Epithelial cell of umbilical artery (primary cell): ENCODE data around the gene RAB25. TPM values are rescaled to one million over a fixed set of nuclear protein-coding genes. Genes with fewer than 3 reads are reported as not detected.

Experiments
- total RNA-seq: library from RNA; depleted of rRNA; stranded (reverse); fragments of >200 nt; gene quantifications from 2 replicates; pipeline ENCODE4 v1.2.3, GENCODE V29; 2014

Gene RAB25
- not detected in 2 replicates for total RNA-seq

GRCh38 chr1:156060937-156061636, at the start of gene RAB25:
TSS of gene RAB25 (plus strand) at chr1:156061160. CDS start at chr1:156061401, 241 bp downstream.

GRCh38 chr1:156020293-156021092, 40.5 kb upstream of the RAB25 start, which contains the start of gene SSR2:
TSS of gene SSR2 (minus strand) at chr1:156020951. CDS start at chr1:156020167, 784 bp downstream.

GRCh38 chr1:156053768-156054499, 7.0 kb upstream of the RAB25 start, which contains the start of gene UBQLN4:
TSS of gene UBQLN4 (minus strand) at chr1:156053798. CDS start at chr1:156053701, 97 bp downstream.

GRCh38 chr1:156054500-156055280, 6.3 kb upstream of the RAB25 start, which contains the start of gene LAMTOR2:
TSS of gene LAMTOR2 (plus strand) at chr1:156054782. CDS start at chr1:156054890, 108 bp downstream.

GRCh38 chr1:156082309-156083091, 21.5 kb downstream of the RAB25 start, which contains the start of gene MEX3A:
TSS of gene MEX3A (minus strand) at chr1:156082465. CDS start at chr1:156081998, 467 bp downstream.

GRCh38 chr1:156114101-156114918, 53.4 kb downstream of the RAB25 start, which contains the start of gene LMNA:
TSS of gene LMNA (plus strand) at chr1:156114711. CDS start at chr1:156114919, 208 bp downstream.

Other genes with a start within 250 kb of the RAB25 start
- 20.5 and 30.5 TPM in 2 replicates for gene GON4L, start 203.9 kb upstream of the RAB25 start, total RNA-seq
- gene SYT11, start 201.6 kb upstream of the RAB25 start, total RNA-seq: 29.9 and 41.5 TPM in 2 replicates
- gene RIT1, start 149.8 kb upstream of the RAB25 start, total RNA-seq: 47.4 and 50.6 TPM in 2 replicates
- gene KHDC4, start 126.7 kb upstream of the RAB25 start, total RNA-seq: 25.3 and 33.0 TPM in 2 replicates
- gene RXFP4, start 119.5 kb upstream of the RAB25 start, total RNA-seq: not detected in 2 replicates
- 46.4 and 86.9 TPM in 2 replicates for gene ARHGEF2, start 82.6 kb upstream of the RAB25 start, total RNA-seq
- gene SSR2, start 40.2 kb upstream of the RAB25 start, total RNA-seq: 414 and 943 TPM in 2 replicates
- 13.0 and 15.3 TPM in 2 replicates for gene UBQLN4, start 7.4 kb upstream of the RAB25 start, total RNA-seq
- gene LAMTOR2, start 6.4 kb upstream of the RAB25 start, total RNA-seq: 60.0 and 82.2 TPM in 2 replicates
- gene MEX3A, start 21.3 kb downstream of the RAB25 start, total RNA-seq: 4.7 and 5.8 TPM in 2 replicates
- gene LMNA, start 53.6 kb downstream of the RAB25 start, total RNA-seq: 758 and 890 TPM in 2 replicates
- gene SEMA4A, start 92.4 kb downstream of the RAB25 start, total RNA-seq: 0.65 and 1.8 TPM in 2 replicates
- 9.9 and 12.3 TPM in 2 replicates for gene SLC25A44, start 132.9 kb downstream of the RAB25 start, total RNA-seq
- gene PMF1, start 151.8 kb downstream of the RAB25 start, total RNA-seq: 61.1 and 68.4 TPM in 2 replicates
- gene BGLAP, start 181.0 kb downstream of the RAB25 start, total RNA-seq: 0.61 and 0.65 TPM in 2 replicates
- under 0.01 and 0.15 TPM in 2 replicates for gene PAQR6, start 186.9 kb downstream of the RAB25 start, total RNA-seq
- 38.0 and 73.6 TPM in 2 replicates for gene SMG5, start 221.7 kb downstream of the RAB25 start, total RNA-seq
- gene TMEM79, start 223.2 kb downstream of the RAB25 start, total RNA-seq: under 0.01 and 0.91 TPM in 2 replicates
- 35.1 and 35.7 TPM in 2 replicates for gene GLMP, start 234.5 kb downstream of the RAB25 start, total RNA-seq
- not detected in 2 replicates for gene VHLL, start 238.1 kb downstream of the RAB25 start, total RNA-seq